DMS153 (cell line): ENCODE data around the gene ACKR3.

Experiments used
- DNase-seq: peaks from one replicate; lab custom pipeline; 2025; lab: John Stamatoyannopoulos, UW

Gene ACKR3

DNA sequence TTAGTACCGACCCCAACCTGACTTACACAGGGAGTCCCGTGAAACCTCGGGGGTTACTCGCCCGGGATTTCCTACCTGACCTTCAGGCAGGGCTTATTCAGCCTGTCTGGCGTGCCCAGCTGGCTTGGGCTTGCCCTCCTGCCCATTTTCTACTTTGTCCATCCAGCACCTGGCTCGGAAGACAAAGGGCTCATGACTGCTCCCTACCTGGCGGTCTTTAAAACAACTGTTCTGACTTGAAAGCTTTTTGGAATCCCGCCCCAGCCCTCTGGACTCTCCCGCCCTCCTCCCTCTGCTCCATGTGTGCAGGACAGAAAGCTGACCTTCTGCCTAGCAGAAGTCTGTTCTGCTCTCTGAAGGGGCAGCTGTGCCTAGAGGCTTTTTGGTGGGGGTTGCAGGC, 43.1 kb downstream of the ACKR3 start:
- DNase-seq = no peak

GRCh38 chr2:236613612-236614011, 44.0 kb downstream of the ACKR3 start:
- DNase-seq = no peak

- DNase-seq = no peak
Measured at GRCh38 chr2:236614551-236614950, 44.9 kb downstream of the ACKR3 start.

DNA sequence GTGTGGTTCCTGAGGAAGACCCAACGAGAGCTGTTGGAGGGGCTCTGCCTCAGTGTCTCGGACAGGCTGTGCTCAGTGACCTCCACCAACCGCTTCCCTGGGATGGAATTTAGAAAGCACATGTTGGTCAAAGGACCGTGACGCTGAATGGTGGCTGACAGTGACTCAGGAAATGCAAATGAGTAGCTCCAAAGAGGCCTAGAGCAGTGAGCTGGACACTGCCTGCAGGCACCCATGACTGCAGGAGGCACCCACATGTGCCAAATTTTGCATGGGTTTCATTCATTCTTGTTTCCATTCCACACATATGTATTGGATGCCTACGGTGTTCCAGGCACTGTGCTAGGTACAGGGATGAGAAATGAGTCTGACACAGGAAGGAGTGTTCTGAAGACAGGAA, 46.4 kb downstream of the ACKR3 start:
- DNase-seq = no peak

DNA sequence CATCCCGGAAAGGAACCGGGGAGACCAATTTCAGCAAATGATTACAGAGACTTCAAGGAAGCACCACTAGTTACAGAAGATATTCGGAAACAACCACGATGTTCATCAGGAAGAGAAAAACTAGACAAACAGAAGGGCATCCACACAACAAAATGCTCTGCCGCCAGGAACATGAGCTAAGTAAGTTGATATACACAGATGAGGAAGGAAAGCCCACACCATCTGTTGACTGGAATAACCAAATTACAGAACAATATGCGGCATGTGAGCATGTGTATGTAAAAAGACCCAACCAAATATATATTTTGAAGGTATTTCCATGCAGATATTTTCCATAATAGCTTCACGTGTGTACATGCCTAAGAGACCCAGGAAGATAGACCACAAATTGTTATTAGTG, 47.0 kb downstream of the ACKR3 start:
- DNase-seq = no peak

GRCh38 chr2:236617221-236617737, 47.7 kb downstream of the ACKR3 start:
- no peak for DNase-seq

DNA sequence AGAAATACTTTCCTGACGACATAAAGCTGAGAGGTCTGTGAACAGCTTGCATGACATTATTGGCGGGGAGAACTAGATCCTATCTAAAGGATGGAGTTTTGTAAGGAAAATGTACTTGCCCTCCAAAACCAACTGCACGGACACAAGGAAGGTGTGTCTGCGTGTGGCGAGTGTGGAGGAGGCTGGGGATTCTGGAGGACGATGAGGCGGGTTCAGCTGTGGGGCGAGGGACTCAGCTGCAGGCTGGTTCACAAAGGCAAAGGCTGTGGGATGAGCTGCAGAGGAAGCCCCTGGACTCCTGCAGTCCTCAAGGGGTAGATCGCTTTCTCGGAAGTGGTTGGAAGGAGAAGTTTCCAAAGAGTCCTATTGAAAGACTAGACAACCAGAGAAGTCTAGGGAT, 48.2 kb downstream of the ACKR3 start:
- DNase-seq = no peak

DNA sequence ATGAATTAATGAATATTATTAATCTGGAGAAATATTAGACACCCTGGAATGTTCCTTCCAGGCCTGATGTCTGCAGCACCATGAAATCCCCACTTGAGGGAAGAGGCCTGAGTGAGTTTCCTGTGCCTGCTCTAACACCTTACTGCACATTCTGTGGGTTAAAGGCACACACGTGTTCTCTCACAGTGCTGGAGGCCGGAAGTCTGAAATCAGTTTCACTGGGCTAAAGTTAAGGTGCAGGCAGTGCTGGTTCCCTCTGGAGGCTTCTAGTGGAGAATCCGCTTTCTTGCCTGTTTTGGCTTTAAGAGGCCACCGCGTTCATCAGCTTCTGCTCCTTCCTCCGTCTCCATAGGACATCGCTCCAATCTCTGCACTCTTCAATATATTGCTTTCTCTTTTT, 48.7 kb downstream of the ACKR3 start:
- no peak for DNase-seq

GRCh38 chr2:236619910-236620612, 50.4 kb downstream of the ACKR3 start:
- no peak for DNase-seq

- DNase-seq = no peak
Measured at GRCh38 chr2:236621786-236622185, 52.2 kb downstream of the ACKR3 start.

- DNase-seq = no peak
Measured at GRCh38 chr2:236622201-236622600, 52.6 kb downstream of the ACKR3 start.

- DNase-seq = no peak
Measured at GRCh38 chr2:236622660-236623059, 53.0 kb downstream of the ACKR3 start.

GRCh38 chr2:236623816-236624215, 54.2 kb downstream of the ACKR3 start:
- DNase-seq = no peak

DNA sequence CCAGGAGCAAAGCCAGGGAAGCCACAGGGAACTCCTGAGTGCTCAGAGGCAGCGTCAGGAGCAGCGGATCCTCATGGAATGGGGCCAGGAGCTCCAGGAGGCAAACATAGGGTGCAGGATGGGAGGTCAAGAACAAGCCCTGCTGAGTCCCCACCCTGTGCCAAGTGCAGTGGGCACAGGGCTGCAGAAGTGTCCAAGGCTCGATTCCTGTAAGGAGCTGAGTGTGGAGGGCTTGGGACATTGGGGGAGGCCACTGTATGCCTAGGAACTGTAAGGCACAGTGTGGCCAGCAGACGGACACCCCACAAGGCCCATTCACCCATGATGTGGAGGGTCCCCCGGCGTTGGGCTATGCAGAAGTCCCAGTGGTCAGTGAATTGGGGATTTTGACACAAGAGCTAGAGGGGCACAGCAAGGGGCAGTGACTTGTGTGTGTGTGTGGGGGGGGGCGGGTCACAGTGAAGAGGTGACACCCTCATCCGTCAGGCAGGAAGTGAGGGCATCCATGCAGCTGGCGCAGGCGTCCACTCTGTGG, 55.6 kb downstream of the ACKR3 start:
- DNase-seq = no peak

DNA sequence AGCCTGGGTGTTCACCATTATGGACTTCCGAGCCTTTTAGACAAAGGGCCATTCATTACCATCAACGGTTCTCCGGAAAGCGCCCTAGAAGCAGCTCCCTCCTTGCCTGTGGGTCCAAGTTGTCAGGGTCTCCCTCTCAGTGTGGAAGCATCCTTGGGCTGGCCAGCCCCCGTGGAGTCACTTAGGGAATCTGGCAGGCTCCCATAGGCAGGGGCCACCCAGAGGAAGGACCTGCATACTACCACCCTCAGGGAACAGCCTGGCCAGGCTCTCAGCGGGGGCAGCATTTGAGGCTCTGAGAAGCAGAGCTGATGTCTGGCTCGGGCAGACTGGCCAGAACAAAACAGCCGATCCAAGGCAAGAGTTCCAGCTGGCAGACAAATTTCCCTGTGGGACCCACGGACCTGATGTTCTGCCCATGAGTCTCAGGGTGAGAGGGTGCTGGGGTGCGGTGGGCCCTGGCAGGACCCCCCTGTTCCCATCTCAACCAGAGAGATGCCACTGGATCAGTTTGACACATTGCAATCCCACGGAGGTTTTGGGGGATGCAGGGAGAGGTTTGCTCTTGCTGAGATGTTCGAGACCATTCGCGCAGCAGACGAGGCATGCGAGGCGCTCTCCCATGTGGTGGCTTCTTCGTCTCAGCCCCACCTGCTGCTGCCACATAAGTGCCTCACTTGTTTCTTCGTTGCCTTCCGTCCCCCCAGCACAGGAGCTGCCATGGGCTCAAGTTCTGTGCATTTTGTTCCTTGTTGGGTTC, 56.9 kb downstream of the ACKR3 start:
- DNase-seq = no peak

DNA sequence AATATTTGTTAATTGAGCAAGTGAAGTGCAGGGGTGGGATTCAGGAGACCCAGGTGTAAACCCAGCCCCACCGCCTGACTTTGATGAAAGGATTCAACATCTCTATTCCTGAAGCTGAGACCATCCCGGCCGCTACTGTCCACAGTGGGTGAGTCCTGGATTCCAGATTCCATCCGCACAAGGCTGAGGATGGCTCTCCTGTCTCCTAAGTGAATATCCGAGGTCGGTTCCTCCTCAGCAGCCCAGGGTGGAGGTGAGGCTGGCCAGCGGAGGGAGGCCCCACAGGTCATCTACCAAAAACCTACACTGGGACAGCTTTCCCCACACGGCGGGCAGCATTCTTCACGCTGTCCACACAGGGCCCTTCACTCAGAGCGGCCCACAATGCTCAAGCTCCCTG, 57.6 kb downstream of the ACKR3 start:
- DNase-seq = no peak

GRCh38 chr2:236627841-236628240, 58.2 kb downstream of the ACKR3 start:
- DNase-seq = no peak

DNA sequence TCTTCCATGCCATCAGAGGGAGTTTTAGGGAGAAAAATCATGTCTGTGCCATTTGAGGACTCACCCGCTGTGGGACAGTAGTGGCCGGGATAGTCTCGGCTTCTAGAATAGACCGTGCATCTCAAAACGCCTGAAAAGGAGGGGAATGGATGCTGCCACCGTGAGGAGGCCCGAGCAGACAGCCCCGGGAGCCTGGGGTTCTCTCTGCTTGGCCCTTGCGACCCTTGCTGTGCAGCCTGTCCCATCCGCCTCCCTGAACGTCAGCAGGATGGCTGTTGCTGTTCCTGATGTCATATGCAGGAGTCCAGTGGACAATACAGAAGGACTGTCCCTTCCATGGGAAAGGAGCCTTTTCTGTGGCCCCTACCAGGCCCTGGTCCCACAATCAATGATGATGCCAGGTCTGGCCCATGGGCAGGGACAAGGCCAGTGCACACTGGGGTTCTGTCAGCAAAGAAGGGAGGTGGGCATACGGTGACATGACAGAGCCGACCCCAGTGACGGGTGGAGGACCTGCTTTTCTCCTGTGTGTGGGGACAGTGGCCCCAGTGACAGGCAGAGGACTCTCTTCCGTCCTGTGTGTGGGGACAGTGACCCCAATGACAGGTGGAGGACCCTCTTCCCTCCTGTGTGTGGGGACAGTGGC, 58.8 kb downstream of the ACKR3 start:
- no peak for DNase-seq

DNA sequence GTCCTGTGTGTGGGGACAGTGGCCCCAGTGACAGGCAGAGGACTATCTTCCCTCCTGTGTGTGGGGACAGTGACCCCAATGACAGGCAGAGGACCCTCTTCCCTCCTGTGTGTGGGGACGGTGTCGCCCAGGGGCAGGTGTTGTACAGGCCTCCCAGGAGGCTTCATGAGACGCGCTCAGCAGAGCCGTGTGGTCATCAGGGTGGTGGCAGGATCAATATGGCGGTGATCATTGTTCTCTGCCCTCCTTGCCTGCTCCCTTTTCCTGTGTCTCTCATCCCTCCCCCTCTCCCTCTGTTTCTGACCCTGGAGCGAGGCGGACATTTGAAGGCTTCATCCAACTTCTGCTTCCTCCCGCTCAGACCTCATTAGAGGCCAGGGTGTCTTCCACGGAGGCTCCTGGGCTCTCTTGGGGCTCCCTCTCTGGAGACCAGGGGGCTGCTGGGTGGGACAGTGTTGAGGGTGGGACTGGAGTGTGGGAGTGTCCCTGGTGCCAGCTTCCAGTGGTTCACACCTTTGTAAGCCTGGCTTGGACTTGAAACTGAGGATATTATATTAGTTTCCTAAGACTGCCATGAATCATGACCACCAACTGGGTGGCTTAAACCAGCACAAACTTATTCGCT, 59.5 kb downstream of the ACKR3 start:
- no peak for DNase-seq

DNA sequence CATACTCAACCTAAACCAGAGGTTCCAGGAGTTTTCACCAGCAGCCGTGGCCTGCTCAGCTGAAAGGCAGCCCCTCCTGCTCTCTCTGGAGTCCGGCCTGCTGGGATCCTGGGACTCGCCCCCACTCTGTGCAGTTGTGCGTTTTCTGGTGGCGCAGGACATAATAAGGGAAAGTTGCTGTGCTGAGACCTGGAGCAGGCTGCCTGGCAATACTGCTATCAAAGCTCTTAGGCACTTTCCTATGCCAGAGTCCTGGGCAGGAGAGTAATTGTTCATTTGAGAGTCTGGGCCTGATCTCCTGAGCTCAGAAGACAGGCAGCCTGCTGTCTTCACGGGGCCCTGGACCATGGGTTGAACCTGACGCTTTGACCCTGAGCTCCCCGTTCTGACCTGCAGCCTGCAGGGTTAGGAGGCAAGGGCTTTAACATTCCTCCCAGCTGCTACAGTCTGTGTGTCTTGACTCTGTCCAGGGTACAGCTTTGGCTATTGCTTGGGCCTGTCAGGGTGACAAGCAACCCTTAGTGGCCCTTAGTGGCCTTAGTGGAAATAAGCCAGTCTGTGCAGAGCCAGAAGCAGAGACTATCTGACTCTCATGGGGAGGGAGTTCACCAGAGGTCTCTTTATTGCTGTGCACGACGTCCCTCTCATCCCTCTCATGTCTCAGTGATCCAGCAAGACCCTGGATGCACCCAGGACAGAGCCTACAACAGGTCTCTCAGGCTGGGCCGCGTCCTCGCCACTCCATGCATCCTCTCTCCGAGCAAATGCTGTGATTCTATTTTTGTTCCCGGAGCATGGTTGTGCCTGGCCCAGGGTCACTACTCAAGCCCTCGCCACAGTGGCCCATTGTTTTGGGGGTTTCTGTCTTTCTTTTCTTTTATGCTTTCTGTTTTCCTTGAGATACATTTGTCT, 60.6 kb downstream of the ACKR3 start:
- DNase-seq = no peak

GRCh38 chr2:236631281-236631855, 61.7 kb downstream of the ACKR3 start:
- no peak for DNase-seq
